OCI-LY7 (cell line): ENCODE results near the gene TCERG1L. TPM values are rescaled to one million over a fixed set of nuclear protein-coding genes. Genes with fewer than 3 reads are reported as not detected.

Experiments
- BruUV-seq: library from RNA; stranded (reverse); fragments of 400-500 nt; replicated peaks from 2 replicates; lab custom pipeline; 2021; lab: Mats Ljungman, UMichigan
- CTCF ChIA-PET: fragments of 300-600 bp; sonication (Branson Sonifier 250); formaldehyde crosslinking; loops from one replicate; lab custom pipeline; 2022; ENCODE audit warnings: antibody characterized with exemption; ENCODE audit not compliant: unreplicated experiment; lab: Charles Lee
- POLR2A ChIA-PET: fragments of 300-600 bp; sonication (Branson Sonifier 250); formaldehyde crosslinking; loops from one replicate; lab custom pipeline; 2022; ENCODE audit warnings: antibody characterized with exemption; lab: Charles Lee
- DNase-seq: peaks from one replicate; pipeline ENCODE4 v3.0.0-alpha.2; 2015; ENCODE audit warnings: low spot score
- H2AFZ ChIP-seq: fragments of 200-600 bp; sonication (generic), shearing (Covaris generic); 2 replicates; pipeline ENCODE4 v1.6.1; 2014; ENCODE audit warnings: mild to moderate bottlenecking, antibody characterized with exemption, low read length, moderate library complexity
- H3K27ac ChIP-seq: fragments of 200-600 bp; sonication (generic); 2 replicates; pipeline ENCODE4 v1.5.1; 2014; ENCODE audit warnings: mixed run types, low read depth, mild to moderate bottlenecking, moderate library complexity, low read length, inconsistent platforms; ENCODE audit not compliant: poor library complexity, severe bottlenecking
- H3K36me3 ChIP-seq: fragments of 200-600 bp; sonication (generic); 2 replicates; pipeline ENCODE4 v1.6.1; 2014; ENCODE audit warnings: mild to moderate bottlenecking, antibody characterized with exemption, low read length, moderate library complexity, mixed read lengths; ENCODE audit not compliant: insufficient read depth
- H3K4me1 ChIP-seq: fragments of 200-600 bp; sonication (generic); 2 replicates; pipeline ENCODE4 v1.5.1; 2014; ENCODE audit warnings: mild to moderate bottlenecking, low read length; ENCODE audit not compliant: insufficient read depth, poor library complexity, severe bottlenecking
- H3K4me2 ChIP-seq: fragments of 200-600 bp; sonication (generic); 2 replicates; pipeline ENCODE4 v1.6.1; 2014; ENCODE audit warnings: mild to moderate bottlenecking, low read length
- H3K4me3 ChIP-seq: fragments of 200-600 bp; sonication (generic); 2 replicates; pipeline ENCODE4 v1.5.1; 2014; ENCODE audit warnings: mild to moderate bottlenecking, low read depth, low read length; ENCODE audit not compliant: poor library complexity, severe bottlenecking
- H3K79me2 ChIP-seq: fragments of 200-600 bp; sonication (generic); 2 replicates; pipeline ENCODE4 v1.6.1; 2016; ENCODE audit warnings: low read depth, mild to moderate bottlenecking, low read length, moderate library complexity, mixed read lengths; ENCODE audit not compliant: insufficient read depth
- H3K9me2 ChIP-seq: fragments of 200-600 bp; sonication (generic); 2 replicates; pipeline ENCODE4 v1.6.1; 2016; ENCODE audit warnings: mild to moderate bottlenecking, low read length, mixed read lengths; ENCODE audit not compliant: insufficient read depth
- H3K9me3 ChIP-seq: fragments of 200-600 bp; sonication (generic); 2 replicates; pipeline ENCODE4 v1.6.1; 2014; ENCODE audit warnings: mild to moderate bottlenecking, mixed run types, low read length, mixed read lengths
- H4K20me1 ChIP-seq: fragments of 200-600 bp; sonication (generic); 2 replicates; pipeline ENCODE4 v1.6.1; 2014; ENCODE audit warnings: mild to moderate bottlenecking, antibody characterized with exemption, low read length, moderate library complexity, mixed read lengths; ENCODE audit not compliant: insufficient read depth
- EZH2phosphoT487 ChIP-seq: fragments of 200-600 bp; sonication (generic); IDR thresholded peaks from 2 replicates; pipeline ENCODE4 v1.6.1; 2018; ENCODE audit warnings: low read depth, borderline replicate concordance, mild to moderate bottlenecking, mixed run types, antibody characterized with exemption, low read length, moderate library complexity, mixed read lengths
- intact Hi-C: fragments of 100-400 bp; cut with micrococcal nuclease; formaldehyde crosslinking; loops from one replicate; pipeline ENCODE4 v1.10.0; 2022; ENCODE audit not compliant: unreplicated experiment
- total RNA-seq, 2 experiments: library from RNA; depleted of rRNA in 1 of 2; stranded (reverse); fragments of >200 nt in 1 of 2; shearing (Covaris generic) in 1 of 2; gene quantifications; 2 replicates each; pipeline ENCODE4 v1.2.3, GENCODE V29; 2014 to 2022
- TF ChIP-seq, protein P1 (sequence below): fragments of 200-600 bp; sonication (generic); conservative IDR thresholded peaks from 2 replicates; pipeline ENCODE4 v1.5.1; 2014; ENCODE audit warnings: mild to moderate bottlenecking, antibody characterized with exemption, low read length, moderate library complexity, mixed read lengths

Gene TCERG1L
- total RNA-seq, 2 experiments from 2014 or later: not detected

DNA sequence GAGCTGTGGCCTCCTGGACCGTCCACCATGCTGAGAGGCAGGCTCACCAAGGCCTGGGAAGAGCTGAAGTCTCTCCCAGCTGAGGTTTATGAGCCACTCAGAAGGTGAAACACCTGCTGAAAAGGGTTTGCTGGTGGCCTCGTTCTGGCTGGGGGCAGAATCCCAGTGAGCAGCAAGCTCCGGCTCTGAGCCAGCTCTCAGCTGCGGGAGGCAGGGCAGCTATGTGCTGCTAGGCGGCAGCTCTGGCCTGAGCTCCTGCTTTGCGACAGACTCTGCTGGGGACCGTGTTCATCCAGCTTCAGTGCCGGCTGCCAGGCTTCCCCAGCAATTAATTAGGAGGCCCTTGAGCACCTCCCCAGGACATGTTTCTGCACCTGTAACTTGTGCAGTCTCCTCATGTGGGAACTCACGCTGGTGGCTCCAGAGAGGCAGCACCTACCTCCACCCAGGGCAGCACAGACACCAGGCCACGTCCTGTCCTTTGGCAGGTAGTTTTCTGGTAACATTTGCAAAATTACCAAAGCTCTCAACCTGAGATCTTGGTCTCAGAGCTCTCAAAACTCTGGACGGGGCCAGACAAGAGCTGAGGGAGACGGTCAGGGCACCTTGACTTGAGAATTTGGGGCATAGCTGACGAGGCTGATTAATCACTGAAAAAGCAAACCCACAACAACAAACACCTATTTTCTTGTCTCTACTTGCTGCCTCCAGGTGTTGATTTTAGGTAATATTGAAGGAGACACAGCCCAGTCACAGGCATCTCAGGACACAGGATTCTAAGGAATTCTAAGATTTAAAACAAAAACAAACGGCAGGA lies 185.0 kb downstream of the TCERG1L start:
- CTCF ChIA-PET: no interaction called here
- no peaks in the 10 kb centered on the region for H3K36me3 ChIP-seq
- no peak overlapping the region for H3K4me2 ChIP-seq
- intact Hi-C loops: no loop called here
- no peak overlapping the region for H3K4me3 ChIP-seq
- no peaks in the 10 kb centered on the region for H3K4me1 ChIP-seq
- POLR2A ChIA-PET: no interaction called here
- no peak for TF ChIP-seq EZH2phosphoT487
- TF ChIP-seq, protein P1, sequence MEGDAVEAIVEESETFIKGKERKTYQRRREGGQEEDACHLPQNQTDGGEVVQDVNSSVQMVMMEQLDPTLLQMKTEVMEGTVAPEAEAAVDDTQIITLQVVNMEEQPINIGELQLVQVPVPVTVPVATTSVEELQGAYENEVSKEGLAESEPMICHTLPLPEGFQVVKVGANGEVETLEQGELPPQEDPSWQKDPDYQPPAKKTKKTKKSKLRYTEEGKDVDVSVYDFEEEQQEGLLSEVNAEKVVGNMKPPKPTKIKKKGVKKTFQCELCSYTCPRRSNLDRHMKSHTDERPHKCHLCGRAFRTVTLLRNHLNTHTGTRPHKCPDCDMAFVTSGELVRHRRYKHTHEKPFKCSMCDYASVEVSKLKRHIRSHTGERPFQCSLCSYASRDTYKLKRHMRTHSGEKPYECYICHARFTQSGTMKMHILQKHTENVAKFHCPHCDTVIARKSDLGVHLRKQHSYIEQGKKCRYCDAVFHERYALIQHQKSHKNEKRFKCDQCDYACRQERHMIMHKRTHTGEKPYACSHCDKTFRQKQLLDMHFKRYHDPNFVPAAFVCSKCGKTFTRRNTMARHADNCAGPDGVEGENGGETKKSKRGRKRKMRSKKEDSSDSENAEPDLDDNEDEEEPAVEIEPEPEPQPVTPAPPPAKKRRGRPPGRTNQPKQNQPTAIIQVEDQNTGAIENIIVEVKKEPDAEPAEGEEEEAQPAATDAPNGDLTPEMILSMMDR: no peak
- no peaks in the 10 kb centered on the region for H3K9me2 ChIP-seq
- DNase-seq: no peak
- no peaks in the 10 kb centered on the region for H4K20me1 ChIP-seq
- no peak overlapping the region for H3K27ac ChIP-seq
- no peaks in the 10 kb centered on the region for H3K9me3 ChIP-seq
- BruUV-seq: no TSS peak
- no peaks in the 10 kb centered on the region for H3K79me2 ChIP-seq
- H2AFZ ChIP-seq: no peak overlapping the region

DNA sequence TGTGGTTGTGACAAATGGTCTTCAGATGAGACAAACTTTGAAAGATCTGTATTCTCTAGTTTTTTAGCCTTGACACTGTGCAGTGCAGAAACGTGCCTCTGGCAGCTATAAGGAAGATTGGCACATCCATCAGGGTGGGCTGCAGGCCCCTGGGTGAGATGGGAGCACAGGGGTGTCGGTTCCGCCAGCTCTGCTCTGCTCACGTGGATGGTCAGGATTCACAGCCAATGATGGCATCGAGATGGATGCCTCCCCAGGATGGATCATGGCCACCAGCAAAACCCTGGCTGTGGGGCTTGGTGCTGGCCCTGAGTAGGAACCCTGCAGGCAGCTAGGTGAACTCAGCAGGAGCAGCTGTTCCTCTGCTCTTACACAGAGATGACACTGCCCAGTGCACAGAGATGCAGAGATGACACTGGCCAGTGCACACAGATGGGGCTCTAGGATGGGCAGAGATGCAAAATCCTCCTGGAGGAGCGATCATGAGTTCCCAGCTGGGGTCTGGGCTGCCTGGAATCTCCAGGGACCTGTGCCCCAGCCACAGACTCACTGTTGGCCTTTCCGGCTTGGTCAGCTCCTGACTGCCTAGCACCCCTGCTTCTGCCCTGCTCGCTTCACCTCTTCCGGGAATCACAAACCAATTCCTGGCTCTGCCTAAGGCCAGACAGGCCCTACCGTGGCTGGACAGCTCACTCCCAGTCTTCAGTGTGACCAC lies 185.9 kb downstream of the TCERG1L start:
- Histone ChIP-seq H3K4me3 (no peak overlapping the region), H3K36me3 (no peaks in the 10 kb centered on the region), H3K79me2 (no peaks in the 10 kb centered on the region), H3K27ac (no peak overlapping the region), H3K9me2 (no peaks in the 10 kb centered on the region), H4K20me1 (no peaks in the 10 kb centered on the region), H3K9me3 (no peaks in the 10 kb centered on the region), H3K4me2 (no peak overlapping the region), H3K4me1 (no peaks in the 10 kb centered on the region), H2AFZ (no peak overlapping the region)
- BruUV-seq: no TSS peak
- POLR2A ChIA-PET: no interaction called here
- intact Hi-C loops: no loop called here
- CTCF ChIA-PET: no interaction called here
- DNase-seq: no peak
- no peak for TF ChIP-seq EZH2phosphoT487
- TF ChIP-seq, protein P1: no peak

DNA sequence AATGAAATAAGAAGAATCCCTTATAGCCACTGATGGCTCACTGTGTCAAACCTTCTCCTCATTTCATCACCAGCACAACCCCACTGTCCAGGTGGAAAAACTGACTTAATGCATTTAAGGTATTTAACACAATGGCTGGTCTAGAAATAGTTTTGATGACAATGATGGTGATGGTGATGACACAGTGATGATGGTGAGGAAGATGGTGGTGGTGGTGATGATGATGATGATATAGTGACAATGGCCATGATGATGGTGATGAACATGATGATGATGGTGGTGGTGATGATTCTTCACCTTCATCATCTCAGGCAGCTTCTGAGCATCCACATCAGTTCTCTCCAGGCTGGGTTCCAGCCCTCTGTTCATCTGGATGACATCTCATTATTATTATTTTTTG lies 186.6 kb downstream of the TCERG1L start:
- no peak for DNase-seq
- BruUV-seq: no TSS peak
- CTCF ChIA-PET: no interaction called here
- Histone ChIP-seq H2AFZ (no peak overlapping the region), H3K9me2 (no peaks in the 10 kb centered on the region), H3K36me3 (no peaks in the 10 kb centered on the region), H3K4me3 (no peak overlapping the region), H3K79me2 (no peaks in the 10 kb centered on the region), H3K27ac (no peak overlapping the region), H3K4me2 (no peak overlapping the region), H3K9me3 (no peaks in the 10 kb centered on the region), H4K20me1 (no peaks in the 10 kb centered on the region), H3K4me1 (no peaks in the 10 kb centered on the region)
- POLR2A ChIA-PET: no interaction called here
- intact Hi-C loops: no loop called here
- no peak for TF ChIP-seq EZH2phosphoT487
- TF ChIP-seq, protein P1: no peak
